Bronchial epithelial cell (primary cell): ENCODE data around the gene NOS1AP. TPM values are rescaled to one million over a fixed set of nuclear protein-coding genes. Genes with fewer than 3 reads are reported as not detected.

Source experiments
- DNase-seq: peaks from one replicate; pipeline ENCODE4 v3.0.0-alpha.2; 2010; ENCODE audit warnings: low read depth
- FAIRE-seq: peaks from 2 replicates; lab custom pipeline; 2011; peaks lifted over from hg19 to GRCh38; lab: Jason Lieb, UNC
- H3K27me3 ChIP-seq: 2 replicates; pipeline ENCODE4 v1.5.1; 2011; ENCODE audit warnings: low read length; ENCODE audit not compliant: control insufficient read depth, insufficient read depth
- H3K36me3 ChIP-seq: 2 replicates; pipeline ENCODE4 v1.5.1; 2011; ENCODE audit warnings: low read length; ENCODE audit not compliant: control insufficient read depth, insufficient read depth
- H3K4me3 ChIP-seq: 2 replicates; pipeline ENCODE4 v1.5.1; 2011; ENCODE audit warnings: mild to moderate bottlenecking, low read depth, low read length, control low read depth
- total RNA-seq: library from RNA; depleted of rRNA; stranded (reverse); fragments of >200 nt; gene quantifications from 2 replicates; pipeline ENCODE4 v1.2.1, GENCODE V29; 2014
- TF ChIP-seq, protein P1 (sequence below): IDR thresholded peaks from 2 replicates; pipeline ENCODE4 v1.5.1; 2011; ENCODE audit warnings: mild to moderate bottlenecking, moderate library complexity, low read length, control low read depth, inconsistent platforms; ENCODE audit not compliant: insufficient read depth, severe bottlenecking

NOS1AP gene
- total RNA-seq, 1 donor from 2014 or later = 1.3 TPM

DNA sequence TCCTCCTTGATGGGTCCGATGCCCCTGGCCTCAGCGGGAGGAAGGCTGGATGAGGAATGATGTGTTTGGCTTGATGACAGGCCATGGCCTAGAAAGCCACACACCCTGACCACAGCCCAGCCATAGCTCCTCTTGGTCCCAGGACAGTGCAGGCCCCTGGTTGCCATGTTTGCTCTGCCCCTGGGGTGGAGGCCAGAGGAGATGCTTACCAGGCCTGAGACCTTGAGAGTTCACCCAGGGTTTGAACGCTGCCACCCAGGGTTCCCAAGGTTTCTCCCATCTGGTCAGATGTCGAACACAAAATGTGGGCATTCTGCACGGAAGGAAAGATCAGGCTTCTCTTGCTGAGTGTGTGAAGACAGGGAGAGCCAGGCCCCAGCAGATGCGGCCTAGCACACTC is 314.6 kb downstream of the NOS1AP start:
- no peak overlapping the region for H3K4me3 ChIP-seq
- TF ChIP-seq, protein P1, sequence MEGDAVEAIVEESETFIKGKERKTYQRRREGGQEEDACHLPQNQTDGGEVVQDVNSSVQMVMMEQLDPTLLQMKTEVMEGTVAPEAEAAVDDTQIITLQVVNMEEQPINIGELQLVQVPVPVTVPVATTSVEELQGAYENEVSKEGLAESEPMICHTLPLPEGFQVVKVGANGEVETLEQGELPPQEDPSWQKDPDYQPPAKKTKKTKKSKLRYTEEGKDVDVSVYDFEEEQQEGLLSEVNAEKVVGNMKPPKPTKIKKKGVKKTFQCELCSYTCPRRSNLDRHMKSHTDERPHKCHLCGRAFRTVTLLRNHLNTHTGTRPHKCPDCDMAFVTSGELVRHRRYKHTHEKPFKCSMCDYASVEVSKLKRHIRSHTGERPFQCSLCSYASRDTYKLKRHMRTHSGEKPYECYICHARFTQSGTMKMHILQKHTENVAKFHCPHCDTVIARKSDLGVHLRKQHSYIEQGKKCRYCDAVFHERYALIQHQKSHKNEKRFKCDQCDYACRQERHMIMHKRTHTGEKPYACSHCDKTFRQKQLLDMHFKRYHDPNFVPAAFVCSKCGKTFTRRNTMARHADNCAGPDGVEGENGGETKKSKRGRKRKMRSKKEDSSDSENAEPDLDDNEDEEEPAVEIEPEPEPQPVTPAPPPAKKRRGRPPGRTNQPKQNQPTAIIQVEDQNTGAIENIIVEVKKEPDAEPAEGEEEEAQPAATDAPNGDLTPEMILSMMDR = no peak
- no peaks in the 10 kb centered on the region for H3K27me3 ChIP-seq
- FAIRE-seq (no peak), DNase-seq (no peak)
- H3K36me3 ChIP-seq = no peaks in the 10 kb centered on the region

- Histone ChIP-seq H3K27me3 (no peaks in the 10 kb centered on the region), H3K36me3 (no peaks in the 10 kb centered on the region), H3K4me3 (no peak overlapping the region)
- DNase-seq (no peak), FAIRE-seq (no peak)
- TF ChIP-seq, protein P1 = no peak
Observed at GRCh38 chr1:162384601-162385279, 315.2 kb downstream of the NOS1AP start.

GRCh38 chr1:162385280-162385623 is 315.8 kb downstream of the NOS1AP start:
- no peak for FAIRE-seq
- TF ChIP-seq, protein P1 = no peak
- no peak overlapping the region for H3K4me3 ChIP-seq

GRCh38 chr1:162385702-162386101 is 316.2 kb downstream of the NOS1AP start:
- DNase-seq = no peak
- FAIRE-seq = no peak

More at GRCh38 chr1:162385280-162385623, 315.8 kb downstream of the NOS1AP start:
- Histone ChIP-seq H3K27me3 (no peaks in the 10 kb centered on the region), H3K36me3 (no peaks in the 10 kb centered on the region)
- no peak for DNase-seq

GRCh38 chr1:162386292-162387225 is 317.1 kb downstream of the NOS1AP start:
- no peak for FAIRE-seq
- Histone ChIP-seq H3K27me3 (no peaks in the 10 kb centered on the region), H3K4me3 (no peak overlapping the region), H3K36me3 (no peaks in the 10 kb centered on the region)
- TF ChIP-seq, protein P1 = no peak
- DNase-seq = no peak

More at GRCh38 chr1:162385702-162386101, 316.2 kb downstream of the NOS1AP start:
- TF ChIP-seq, protein P1 = no peak
- no peaks in the 10 kb centered on the region for H3K27me3 ChIP-seq
- H3K36me3 ChIP-seq = no peaks in the 10 kb centered on the region
- no peak overlapping the region for H3K4me3 ChIP-seq
